Left lung (tissue), 10 donors: ENCODE measurements around the gene GP1BA. TPM values are rescaled to one million over a fixed set of nuclear protein-coding genes. Genes with fewer than 3 reads are reported as not detected.

ENCODE experiments used
- ATAC-seq: fragments of 200-7000 bp; cut with Tn5 transposase; one replicate; pipeline ENCODE4 v1.9.1; 2020; ENCODE audit warnings: moderate library complexity
- DNase-seq, 4 donors: peaks; one replicate each; pipeline ENCODE4 v3.0.0-alpha.2; 2013 to 2020
- H3K27ac ChIP-seq, 2 donors: fragments of 200-600 bp; sonication (generic) in 1 of 2; one replicate each; pipeline versions ENCODE4 v1.5.0 to v1.8.0; 2020 to 2021
- H3K27me3 ChIP-seq, 2 donors: fragments of 200-600 bp; sonication (generic) in 1 of 2; one replicate each; pipeline versions ENCODE4 v1.5.0 to v1.8.0; 2020 to 2021
- H3K36me3 ChIP-seq, 2 donors: fragments of 200-600 bp; sonication (generic) in 1 of 2; one replicate each; pipeline versions ENCODE4 v1.5.0 to v1.8.0; 2020 to 2021
- H3K4me1 ChIP-seq, 2 donors: fragments of 200-600 bp; one replicate each; pipeline ENCODE4 v1.8.0; 2021
- H3K4me3 ChIP-seq, 2 donors: fragments of 200-600 bp; sonication (generic) in 1 of 2; one replicate each; pipeline versions ENCODE4 v1.5.0 to v1.8.0; 2020 to 2021; ENCODE audit warnings: mild to moderate bottlenecking in 1 of 2
- H3K9me3 ChIP-seq, 2 donors: fragments of 200-600 bp; sonication (generic) in 1 of 2; one replicate each; pipeline versions ENCODE4 v1.5.0 to v1.8.0; 2020 to 2021
- CTCF ChIP-seq, 2 donors: fragments of 200-600 bp; sonication (generic) in 1 of 2; IDR thresholded peaks; one replicate each; pipeline versions ENCODE4 v1.5.0 to v1.8.0; 2021; ENCODE audit warnings: antibody characterized with exemption in 2 of 2
- intact Hi-C, 2 donors: fragments of 100-400 bp; cut with DNase I; formaldehyde crosslinking; loops; one replicate each; pipeline versions ENCODE4 v1.11.2 to v1.14.2; 2022
- polyA plus RNA-seq, 6 donors: library from polyadenylated mRNA; unstranded; fragments of 120-200 nt; gene quantifications; one replicate each; pipeline ENCODE4 v1.2.1, GENCODE V29; 2013; ENCODE audit not compliant: insufficient read length in 6 of 6
- total RNA-seq, 2 donors: library from RNA; stranded (reverse); fragmentation: NEBNext Ultra II Directional; extraction: Animal tissue kit (Norgen Biotek cat#: 25700); gene quantifications; one replicate each; pipeline ENCODE4 v1.2.1, GENCODE V29; 2021
- donor health status: DM: no; HTN: yes; CAD: no.
- donor health status: DM: no; HTN: no; CAD: no.

Gene GP1BA
- total and polyA plus RNA-seq, 8 donors = 0.31 to 3.7 (median 3.4) TPM

GRCh38 chr17:4897785-4898184 lies 34.3 kb upstream of the GP1BA start:
- intact Hi-C loops = loop anchor here in 1 of 2 donors (10.0 kb wide), 1 partner anchor 193 kb away; the partner anchor contains the start of gene PELP1
- Histone ChIP-seq H3K27ac (no peak overlapping the region), H3K4me1 (peaks cover 11 to 39% of the 10 kb centered on the region in 2 donors), H3K4me3 (no peak overlapping the region), H3K36me3 (peaks cover 0 to 48% of the 10 kb centered on the region in 2 donors), H3K27me3 (peaks cover 0 to 21% of the 10 kb centered on the region in 2 donors), H3K9me3 (no peaks in the 10 kb centered on the region)
- ATAC-seq (no peak), DNase-seq (no peak)
- TF ChIP-seq CTCF (IDR thresholded peaks at IDR 0.05) = no peak

- H3K36me3 ChIP-seq = peaks cover 0 to 43% of the 10 kb centered on the region in 2 donors
- H3K27me3 ChIP-seq = peaks cover 0 to 21% of the 10 kb centered on the region in 2 donors
- DNase-seq = peak in 1 of 4 donors; percentile 24
- no peak overlapping the region for H3K4me3 ChIP-seq
- intact Hi-C loops = loop anchor here in 1 of 2 donors (10.0 kb wide), 1 partner anchor 194 kb away; the partner anchor contains the start of gene PELP1
- TF ChIP-seq CTCF (IDR thresholded peaks at IDR 0.05) = no peak
- ATAC-seq = no peak
- H3K27ac ChIP-seq = no peak overlapping the region
- no peaks in the 10 kb centered on the region for H3K9me3 ChIP-seq
- peaks cover 11 to 44% of the 10 kb centered on the region in 2 donors for H3K4me1 ChIP-seq
These were observed 33.7 kb upstream of the GP1BA start for GRCh38 chr17:4898351-4898750.

- TF ChIP-seq CTCF (IDR thresholded peaks at IDR 0.05) = no peak
- Histone ChIP-seq H3K36me3 (peaks cover 0 to 37% of the 10 kb centered on the region in 2 donors), H3K27me3 (peaks cover 0 to 21% of the 10 kb centered on the region in 2 donors), H3K9me3 (no peaks in the 10 kb centered on the region), H3K4me3 (peak overlapping the region; percentile 42 to 54), H3K27ac (no peak overlapping the region), H3K4me1 (peaks cover 11 to 48% of the 10 kb centered on the region in 2 donors)
- no peak for ATAC-seq
- intact Hi-C loops = loop anchor here in 1 of 2 donors (10.0 kb wide), 1 partner anchor 194 kb away; the partner anchor contains the start of gene PELP1
- DNase-seq = no peak
These were observed 33.1 kb upstream of the GP1BA start for GRCh38 chr17:4898927-4899326.

- peaks cover 0 to 30% of the 10 kb centered on the region in 2 donors for H3K36me3 ChIP-seq
- H3K4me1 ChIP-seq = peaks cover 11 to 48% of the 10 kb centered on the region in 2 donors
- H3K9me3 ChIP-seq = no peaks in the 10 kb centered on the region
- peak within 1 kb of the TSS; percentile 42 to 54 for H3K4me3 ChIP-seq
- DNase-seq (peak; percentile 55 to 97 (median 88)), ATAC-seq (peak; percentile 72)
- TF ChIP-seq CTCF (IDR thresholded peaks at IDR 0.05) = no peak
- intact Hi-C loops = loop anchor here in 1 of 2 donors (10.0 kb wide), 2 partner anchors 75 to 195 kb away; partner anchors contain the start of gene PELP1
- peaks cover 0 to 21% of the 10 kb centered on the region in 2 donors for H3K27me3 ChIP-seq
- H3K27ac ChIP-seq = peak within 1 kb of the TSS; percentile 36 to 60
These were observed 32.5 kb upstream of the GP1BA start, which contains the start of gene C17orf107 for GRCh38 chr17:4899341-4900230. Gene C17orf107 (plus strand): TSS chr17:4899536. CDS start chr17:4899763, 227 bp downstream.
